ENCODE data around the gene RNFT2. TPM values are rescaled to one million over a fixed set of nuclear protein-coding genes. Genes with fewer than 3 reads are reported as not detected.

Gene RNFT2
- polyA plus RNA-seq, 2 of the 4 experiments (the other 2 are of a cell fraction) = 2.6 to 7.2 TPM

- Histone ChIP-seq H3K4me2 (no peak overlapping the region), H3K4me3 (no peak overlapping the region), H3K27ac (no peak overlapping the region), H3K4me1 (no peaks in the 10 kb centered on the region), H3K9me3 (no peaks in the 10 kb centered on the region)
- ATAC-seq = no peak
- no peak for TF ChIP-seq HOXA7 (CRISPR knock-in tag; IDR thresholded peaks at IDR 0.05)
- no peak for DNase-seq (ENCODE audit: low read depth in 1 of 2, low spot score in 1 of 2)
- no peak for FAIRE-seq
- CTCF ChIA-PET = no interaction called here
- WGBS (ENCODE audit: missing lambda C conversion rate) = 81% methylated on average over 6 of the region's 6 CpGs
- POLR2A ChIA-PET = no interaction called here
Observed at GRCh38 chr12:116807546-116807945, 69.4 kb downstream of the RNFT2 start.

DNA sequence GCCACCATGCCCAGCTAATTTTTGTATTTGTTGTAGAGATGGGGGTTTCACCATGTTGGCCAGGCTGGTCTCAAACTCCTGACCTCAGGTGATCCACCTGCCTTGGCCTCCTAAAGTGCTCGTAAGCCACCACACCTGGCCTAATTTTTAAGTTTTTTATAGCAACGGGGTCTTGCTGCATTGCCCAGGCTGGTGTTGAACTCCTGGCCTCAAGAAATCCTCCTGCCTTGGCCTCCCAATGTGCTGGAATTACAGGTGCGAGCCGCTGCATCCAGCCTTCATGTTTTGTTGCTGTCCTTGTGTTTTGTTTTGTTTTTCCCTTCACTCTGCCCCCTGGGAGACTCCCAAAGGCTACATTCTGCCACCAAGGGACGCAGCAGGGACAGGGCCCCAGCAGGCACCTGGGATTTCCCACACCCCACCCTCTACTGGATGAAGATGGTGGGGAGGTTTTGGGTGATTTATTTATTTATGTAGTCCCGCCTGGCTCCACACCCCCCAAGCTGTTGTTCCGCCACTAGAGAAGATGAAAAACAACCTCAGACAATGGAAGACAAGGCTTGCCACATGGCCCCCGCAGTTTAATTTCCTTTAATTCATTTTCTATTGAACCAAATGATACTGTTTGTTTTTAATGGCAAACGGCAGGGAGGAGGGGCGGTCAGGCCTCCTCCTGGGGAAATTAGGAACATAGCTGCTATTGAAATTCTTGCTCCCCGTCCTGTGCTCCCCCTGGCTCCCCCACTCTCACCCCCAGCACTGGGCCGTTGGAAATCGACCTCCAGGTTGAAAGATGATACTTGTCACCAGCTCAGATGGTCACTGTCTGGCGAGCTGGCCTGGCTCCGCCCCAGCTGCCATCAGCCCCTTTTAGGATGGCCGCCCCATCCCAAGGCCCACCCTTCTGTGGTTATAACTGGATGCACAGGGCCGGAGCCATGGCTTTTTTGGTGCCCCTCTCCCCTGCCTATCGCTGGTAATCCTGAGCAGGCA, 70.3 kb downstream of the RNFT2 start:
- Histone ChIP-seq H3K27ac (no peak overlapping the region), H3K4me2 (no peak overlapping the region), H3K4me1 (peaks cover 3% of the 10 kb centered on the region; the same call in 1 of the 3 replicates), H3K4me3 (no peak overlapping the region), H3K9me3 (no peaks in the 10 kb centered on the region)
- no peak for ATAC-seq
- no peak for TF ChIP-seq SREBF2 (IDR thresholded peaks at IDR 0.05)
- no peak for TF ChIP-seq BHLHE40 (IDR thresholded peaks at IDR 0.05; ENCODE audit: low read depth, low read length)
- TF ChIP-seq HES2 (IDR thresholded peaks at IDR 0.05) = no peak
- no peak for TF ChIP-seq RNF2 (IDR thresholded peaks at IDR 0.05; ENCODE audit: borderline replicate concordance, low read depth)
- TF ChIP-seq, protein P1, sequence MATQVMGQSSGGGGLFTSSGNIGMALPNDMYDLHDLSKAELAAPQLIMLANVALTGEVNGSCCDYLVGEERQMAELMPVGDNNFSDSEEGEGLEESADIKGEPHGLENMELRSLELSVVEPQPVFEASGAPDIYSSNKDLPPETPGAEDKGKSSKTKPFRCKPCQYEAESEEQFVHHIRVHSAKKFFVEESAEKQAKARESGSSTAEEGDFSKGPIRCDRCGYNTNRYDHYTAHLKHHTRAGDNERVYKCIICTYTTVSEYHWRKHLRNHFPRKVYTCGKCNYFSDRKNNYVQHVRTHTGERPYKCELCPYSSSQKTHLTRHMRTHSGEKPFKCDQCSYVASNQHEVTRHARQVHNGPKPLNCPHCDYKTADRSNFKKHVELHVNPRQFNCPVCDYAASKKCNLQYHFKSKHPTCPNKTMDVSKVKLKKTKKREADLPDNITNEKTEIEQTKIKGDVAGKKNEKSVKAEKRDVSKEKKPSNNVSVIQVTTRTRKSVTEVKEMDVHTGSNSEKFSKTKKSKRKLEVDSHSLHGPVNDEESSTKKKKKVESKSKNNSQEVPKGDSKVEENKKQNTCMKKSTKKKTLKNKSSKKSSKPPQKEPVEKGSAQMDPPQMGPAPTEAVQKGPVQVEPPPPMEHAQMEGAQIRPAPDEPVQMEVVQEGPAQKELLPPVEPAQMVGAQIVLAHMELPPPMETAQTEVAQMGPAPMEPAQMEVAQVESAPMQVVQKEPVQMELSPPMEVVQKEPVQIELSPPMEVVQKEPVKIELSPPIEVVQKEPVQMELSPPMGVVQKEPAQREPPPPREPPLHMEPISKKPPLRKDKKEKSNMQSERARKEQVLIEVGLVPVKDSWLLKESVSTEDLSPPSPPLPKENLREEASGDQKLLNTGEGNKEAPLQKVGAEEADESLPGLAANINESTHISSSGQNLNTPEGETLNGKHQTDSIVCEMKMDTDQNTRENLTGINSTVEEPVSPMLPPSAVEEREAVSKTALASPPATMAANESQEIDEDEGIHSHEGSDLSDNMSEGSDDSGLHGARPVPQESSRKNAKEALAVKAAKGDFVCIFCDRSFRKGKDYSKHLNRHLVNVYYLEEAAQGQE (IDR thresholded peaks at IDR 0.05) = no peak
- no peak for TF ChIP-seq POLR2AphosphoS2 (conservative IDR thresholded peaks at IDR 0.05; ENCODE audit: low read length)
- CTCF ChIA-PET = no interaction called here
- no peak for DNase-seq (ENCODE audit: low read depth in 1 of 2, low spot score in 1 of 2)
- 82% methylated on average over 17 of the region's 18 CpGs for WGBS (ENCODE audit: missing lambda C conversion rate)
- no peak for FAIRE-seq
- POLR2A ChIA-PET = no interaction called here

DNA sequence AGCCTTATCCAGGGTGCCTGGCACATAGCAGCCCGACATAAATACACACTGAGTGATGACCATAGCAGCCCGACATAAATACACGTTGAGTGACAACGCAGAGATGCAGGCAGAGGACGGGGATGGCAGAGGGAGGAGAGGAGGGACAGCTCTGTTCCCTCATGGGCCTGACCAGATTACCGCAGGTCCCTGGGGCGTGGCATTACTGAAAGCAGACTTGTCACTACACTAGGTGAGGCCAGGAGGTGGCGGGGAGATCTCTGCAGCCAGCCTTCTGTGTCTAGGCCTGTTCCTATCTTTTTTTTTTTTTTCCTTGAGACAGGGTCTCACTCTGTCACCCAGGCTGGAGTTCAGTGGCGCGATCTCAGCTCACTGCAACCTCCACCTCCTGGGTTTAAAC, 74.1 kb downstream of the RNFT2 start:
- no peak overlapping the region for H3K27ac ChIP-seq
- no peak for FAIRE-seq
- TF ChIP-seq SREBF2 (IDR thresholded peaks at IDR 0.05) (no peak), EHF (CRISPR knock-in tag; IDR thresholded peaks at IDR 0.05) (no peak), BHLHE40 (IDR thresholded peaks at IDR 0.05; ENCODE audit: low read depth, low read length) (no peak), PBX3 (IDR thresholded peaks at IDR 0.05) (no peak), CBX8 (IDR thresholded peaks at IDR 0.05) (no peak), EHMT2 (IDR thresholded peaks at IDR 0.05; ENCODE audit: low read depth) (no peak)
- ChIA-PET CTCF (interaction anchor here (1.0 kb wide), 1 partner anchor 13 kb away, joined by 3 read pairs; no protein-coding TSS in a partner anchor), POLR2A (no interaction called here)
- no peak; a peak in 1 of 6 replicates for ATAC-seq
- H3K9me3 ChIP-seq = no peaks in the 10 kb centered on the region
- H3K4me2 ChIP-seq = no peak overlapping the region
- H3K4me1 ChIP-seq = peaks cover 5% of the 10 kb centered on the region; the same call in 1 of the 3 replicates
- WGBS (ENCODE audit: missing lambda C conversion rate) = 94% methylated on average over 10 of the region's 10 CpGs
- DNase-seq (ENCODE audit: low read depth in 1 of 2, low spot score in 1 of 2) = no peak
- no peak overlapping the region for H3K4me3 ChIP-seq
